IPS-NIHi11 (cell line): Measurements from ENCODE around the gene HMCN2.
A peak's percentile ranks its signal among the peaks of the same experiment; 100 is the strongest.

Experiments used
- DNase-seq: peaks from one replicate; pipeline ENCODE4 v3.0.0; 2012; ENCODE audit warnings: mixed read lengths, low spot score

HMCN2 gene

GRCh38 chr9:130346431-130346830 lies 80.9 kb downstream of the HMCN2 start:
- DNase-seq = peak; percentile 20

GRCh38 chr9:130347036-130347435 lies 81.5 kb downstream of the HMCN2 start:
- DNase-seq = no peak

GRCh38 chr9:130347931-130348330 lies 82.4 kb downstream of the HMCN2 start:
- peak; percentile 56 for DNase-seq

- DNase-seq = no peak
Observed at GRCh38 chr9:130348341-130348740, 82.8 kb downstream of the HMCN2 start.

- no peak for DNase-seq
Observed at GRCh38 chr9:130348881-130349280, 83.3 kb downstream of the HMCN2 start.

- no peak for DNase-seq
Observed at GRCh38 chr9:130349398-130349797, 83.8 kb downstream of the HMCN2 start.

- DNase-seq = no peak
Observed at GRCh38 chr9:130351343-130351742, 85.8 kb downstream of the HMCN2 start.

- no peak for DNase-seq
Observed at GRCh38 chr9:130352081-130352480, 86.5 kb downstream of the HMCN2 start.

- no peak for DNase-seq
Observed at GRCh38 chr9:130352586-130353285, 87.2 kb downstream of the HMCN2 start.

- no peak for DNase-seq
Observed at GRCh38 chr9:130354378-130354777, 88.8 kb downstream of the HMCN2 start.

GRCh38 chr9:130354806-130355205 lies 89.2 kb downstream of the HMCN2 start:
- no peak for DNase-seq

- DNase-seq = no peak
Observed at GRCh38 chr9:130356033-130356432, 90.5 kb downstream of the HMCN2 start.

GRCh38 chr9:130356877-130357584 lies 91.5 kb downstream of the HMCN2 start:
- no peak for DNase-seq

- DNase-seq = no peak
Observed at GRCh38 chr9:130358928-130359327, 93.4 kb downstream of the HMCN2 start.

GRCh38 chr9:130359819-130360218 lies 94.3 kb downstream of the HMCN2 start:
- peak; percentile 79 for DNase-seq

GRCh38 chr9:130360672-130361071 lies 95.1 kb downstream of the HMCN2 start:
- no peak for DNase-seq

GRCh38 chr9:130361873-130362362 lies 96.4 kb downstream of the HMCN2 start:
- DNase-seq = no peak

- no peak for DNase-seq
Observed at GRCh38 chr9:130362691-130363090, 97.1 kb downstream of the HMCN2 start.

GRCh38 chr9:130363755-130364404 lies 98.3 kb downstream of the HMCN2 start:
- DNase-seq = no peak

GRCh38 chr9:130364619-130365322 lies 99.2 kb downstream of the HMCN2 start:
- DNase-seq = no peak

- no peak for DNase-seq
Observed at GRCh38 chr9:130365323-130365721, 99.8 kb downstream of the HMCN2 start.

- no peak for DNase-seq
Observed at GRCh38 chr9:130366072-130366471, 100.5 kb downstream of the HMCN2 start.
